ENCODE results near the gene SUMO4.

SUMO4 gene

GRCh38 chr6:149433405-149433804, 33.3 kb downstream of the SUMO4 start:
- TF ChIP-seq CTCF (IDR thresholded peaks at IDR 0.05), result no peak
- no peak for TF ChIP-seq ZFX (IDR thresholded peaks at IDR 0.05; ENCODE audit: borderline replicate concordance)
- H3K27ac ChIP-seq, result no peak overlapping the region

GRCh38 chr6:149433881-149434280, 33.8 kb downstream of the SUMO4 start:
- TF ChIP-seq ZFX (IDR thresholded peaks at IDR 0.05; ENCODE audit: borderline replicate concordance) (no peak), CTCF (IDR thresholded peaks at IDR 0.05) (no peak)
- H3K27ac ChIP-seq, result no peak overlapping the region

GRCh38 chr6:149435919-149436586, 36.0 kb downstream of the SUMO4 start:
- no peak for TF ChIP-seq CTCF (IDR thresholded peaks at IDR 0.05)
- TF ChIP-seq ZFX (IDR thresholded peaks at IDR 0.05; ENCODE audit: borderline replicate concordance), result no peak
- H3K27ac ChIP-seq, result no peak overlapping the region

- TF ChIP-seq ZFX (IDR thresholded peaks at IDR 0.05; ENCODE audit: borderline replicate concordance), result no peak
- no peak for TF ChIP-seq CTCF (IDR thresholded peaks at IDR 0.05)
- H3K27ac ChIP-seq, result no peak overlapping the region
Observed at GRCh38 chr6:149436647-149437046, 36.6 kb downstream of the SUMO4 start.

GRCh38 chr6:149437212-149437611, 37.1 kb downstream of the SUMO4 start:
- TF ChIP-seq CTCF (IDR thresholded peaks at IDR 0.05), result no peak
- no peak for TF ChIP-seq ZFX (IDR thresholded peaks at IDR 0.05; ENCODE audit: borderline replicate concordance)
- H3K27ac ChIP-seq, result no peak overlapping the region

- TF ChIP-seq CTCF (IDR thresholded peaks at IDR 0.05) (no peak), ZFX (IDR thresholded peaks at IDR 0.05; ENCODE audit: borderline replicate concordance) (no peak)
- H3K27ac ChIP-seq, result no peak overlapping the region
Observed at GRCh38 chr6:149438855-149439254, 38.8 kb downstream of the SUMO4 start.

- H3K27ac ChIP-seq, result no peak overlapping the region
- TF ChIP-seq CTCF (IDR thresholded peaks at IDR 0.05) (no peak), ZFX (IDR thresholded peaks at IDR 0.05; ENCODE audit: borderline replicate concordance) (no peak)
Observed at GRCh38 chr6:149439626-149440025, 39.6 kb downstream of the SUMO4 start.

Measured in 22Rv1 (cell line).